Stimulated activated CD8-positive, alpha-beta memory T cell treated with anti-CD3 and anti-CD28 coated beads, Interleukin-12 subunit alpha, Interleukin-12 subunit beta, amount 100 ng/mL, for 24 hours (primary cell): ENCODE data around the gene FBXO28.

ENCODE experiments used
- DNase-seq: peaks from one replicate; pipeline ENCODE4 v3.0.0-alpha.2; 2020; ENCODE audit errors: extremely low read depth

The FBXO28 gene

GRCh38 chr1:224095339-224095738 is 18.6 kb upstream of the FBXO28 start:
- no peak for DNase-seq

GRCh38 chr1:224095867-224096266 is 18.0 kb upstream of the FBXO28 start:
- DNase-seq = no peak

GRCh38 chr1:224096773-224097172 is 17.1 kb upstream of the FBXO28 start:
- no peak for DNase-seq

- DNase-seq = no peak
Measured at GRCh38 chr1:224098007-224098406, 15.9 kb upstream of the FBXO28 start.

GRCh38 chr1:224106568-224107281 is 7.2 kb upstream of the FBXO28 start:
- no peak for DNase-seq

GRCh38 chr1:224107282-224107625 is 6.7 kb upstream of the FBXO28 start:
- DNase-seq = no peak

GRCh38 chr1:224108991-224109390 is 4.9 kb upstream of the FBXO28 start:
- no peak for DNase-seq

- DNase-seq = no peak
Measured at GRCh38 chr1:224109981-224110380, 3.9 kb upstream of the FBXO28 start.

- no peak for DNase-seq
Measured at GRCh38 chr1:224113005-224113404, 906 bp upstream of the FBXO28 start.

- no peak for DNase-seq
Measured at GRCh38 chr1:224113545-224113917, 380 bp upstream of the FBXO28 start.

GRCh38 chr1:224114787-224115175 is 870 bp downstream of the FBXO28 start:
- no peak for DNase-seq

GRCh38 chr1:224116131-224116530 is 2.2 kb downstream of the FBXO28 start:
- no peak for DNase-seq

- no peak for DNase-seq
Measured at GRCh38 chr1:224118688-224119087, 4.8 kb downstream of the FBXO28 start.

GRCh38 chr1:224123136-224123535 is 9.2 kb downstream of the FBXO28 start:
- no peak for DNase-seq

- no peak for DNase-seq
Measured at GRCh38 chr1:224124220-224124619, 10.3 kb downstream of the FBXO28 start.

- DNase-seq = no peak
Measured at GRCh38 chr1:224127925-224128819, 14.3 kb downstream of the FBXO28 start.

GRCh38 chr1:224131253-224131652 is 17.3 kb downstream of the FBXO28 start:
- DNase-seq = no peak

GRCh38 chr1:224132901-224133300 is 19.0 kb downstream of the FBXO28 start:
- DNase-seq = no peak

- no peak for DNase-seq
Measured at GRCh38 chr1:224133741-224134299, 19.9 kb downstream of the FBXO28 start.

- no peak for DNase-seq
Measured at GRCh38 chr1:224137518-224137917, 23.6 kb downstream of the FBXO28 start.

GRCh38 chr1:224138198-224138597 is 24.3 kb downstream of the FBXO28 start:
- DNase-seq = no peak

- DNase-seq = no peak
Measured at GRCh38 chr1:224141693-224142092, 27.8 kb downstream of the FBXO28 start.

- DNase-seq = no peak
Measured at GRCh38 chr1:224149709-224150108, 35.8 kb downstream of the FBXO28 start.
